OCI-LY3 (cell line): Measurements from ENCODE around the gene ADAMTS15.

Experiments
- H2AFZ ChIP-seq: fragments of 200-600, 300-600 bp; shearing (Covaris generic); 2 replicates; pipeline ENCODE4 v1.6.0; 2014; ENCODE audit warnings: antibody characterized with exemption, low read depth, low read length
- H3K27ac ChIP-seq: fragments of 200-600, 300-600 bp; sonication (generic); 2 replicates; pipeline ENCODE4 v1.5.1; 2014; ENCODE audit warnings: mild to moderate bottlenecking, low read length, moderate library complexity, mixed read lengths
- H3K27me3 ChIP-seq: fragments of 200-600, 300-600 bp; sonication (generic); 2 replicates; pipeline ENCODE4 v1.6.1; 2014; ENCODE audit warnings: low read depth, low read length, mixed read lengths
- H3K36me3 ChIP-seq: fragments of 200-600, 300-600 bp; sonication (generic); replicated peaks from 2 replicates; pipeline ENCODE3; 2014; ENCODE audit warnings: low read depth, low read length, mixed read lengths
- H3K4me1 ChIP-seq: fragments of 300-600, 200-600 bp; sonication (generic); 2 replicates; pipeline ENCODE4 v1.6.1; 2014; ENCODE audit warnings: low read length, mixed read lengths
- H3K4me2 ChIP-seq: fragments of 200-600, 300-600 bp; sonication (generic); 2 replicates; pipeline ENCODE4 v1.6.1; 2014; ENCODE audit warnings: low read length, mixed read lengths
- H3K4me3 ChIP-seq: fragments of 300-600, 200-600 bp; sonication (generic); 2 replicates; pipeline ENCODE4 v1.5.1; 2014; ENCODE audit warnings: antibody characterized with exemption, mild to moderate bottlenecking, low read length, moderate library complexity
- H3K79me2 ChIP-seq: fragments of 300-600, 200-600 bp; shearing (Covaris generic); 2 replicates; pipeline ENCODE4 v1.6.1; 2014; ENCODE audit warnings: mild to moderate bottlenecking, low read length, mixed read lengths
- H3K9ac ChIP-seq: fragments of 300-600, 200-600 bp; shearing (Covaris generic); 2 replicates; pipeline ENCODE4 v1.6.0; 2014; ENCODE audit warnings: mild to moderate bottlenecking, low read length, moderate library complexity
- H3K9me3 ChIP-seq: fragments of 200-600, 300-600 bp; shearing (Covaris generic); 2 replicates; pipeline ENCODE4 v1.6.1; 2014; ENCODE audit warnings: low read length, mixed read lengths; ENCODE audit not compliant: insufficient read depth
- H4K20me1 ChIP-seq: fragments of 200-600, 300-600 bp; sonication (generic); 2 replicates; pipeline ENCODE4 v1.6.1; 2016; ENCODE audit warnings: low read length, mixed read lengths; ENCODE audit not compliant: insufficient read depth
- CTCF ChIP-seq: fragments of 200-600, 300-600 bp; sonication (generic); IDR thresholded peaks from 2 replicates; pipeline ENCODE4 v1.5.1; 2014; ENCODE audit warnings: antibody characterized with exemption, low read length, low read depth
- EZH2phosphoT487 ChIP-seq: fragments of 200-600 bp; shearing (Covaris generic); IDR thresholded peaks from 2 replicates; pipeline ENCODE4 v1.6.1; 2018; ENCODE audit warnings: antibody characterized with exemption, mixed run types, low read depth

Gene ADAMTS15

GRCh38 chr11:130475426-130476053 is 27.1 kb downstream of the ADAMTS15 start:
- H2AFZ ChIP-seq, result no peak overlapping the region
- H3K9ac ChIP-seq, result no peak overlapping the region
- no peak overlapping the region for H3K4me3 ChIP-seq
- H4K20me1 ChIP-seq, result no peaks in the 10 kb centered on the region
- H3K4me2 ChIP-seq, result no peak overlapping the region
- no peaks in the 10 kb centered on the region for H3K79me2 ChIP-seq
- H3K27ac ChIP-seq, result no peak overlapping the region
- H3K27me3 ChIP-seq, result no peaks in the 10 kb centered on the region
- H3K4me1 ChIP-seq, result no peaks in the 10 kb centered on the region
- TF ChIP-seq EZH2phosphoT487 (no peak), CTCF (no peak)
- H3K9me3 ChIP-seq, result no peaks in the 10 kb centered on the region
- no peaks in the 10 kb centered on the region for H3K36me3 ChIP-seq

- Histone ChIP-seq H3K9me3 (no peaks in the 10 kb centered on the region), H3K4me3 (no peak overlapping the region), H2AFZ (no peak overlapping the region), H3K9ac (no peak overlapping the region), H4K20me1 (no peaks in the 10 kb centered on the region), H3K27ac (no peak overlapping the region), H3K27me3 (no peaks in the 10 kb centered on the region), H3K4me1 (no peaks in the 10 kb centered on the region), H3K4me2 (no peak overlapping the region), H3K36me3 (no peaks in the 10 kb centered on the region), H3K79me2 (no peaks in the 10 kb centered on the region)
- TF ChIP-seq CTCF (no peak), EZH2phosphoT487 (no peak)
Measured at GRCh38 chr11:130476200-130476921, 27.9 kb downstream of the ADAMTS15 start.

- no peak overlapping the region for H2AFZ ChIP-seq
- no peaks in the 10 kb centered on the region for H3K27me3 ChIP-seq
- no peak overlapping the region for H3K9ac ChIP-seq
Measured at GRCh38 chr11:130476922-130477491, 28.6 kb downstream of the ADAMTS15 start.

More at GRCh38 chr11:130476922-130477491, 28.6 kb downstream of the ADAMTS15 start:
- Histone ChIP-seq H3K9me3 (no peaks in the 10 kb centered on the region), H3K27ac (no peak overlapping the region), H3K36me3 (no peaks in the 10 kb centered on the region), H3K79me2 (no peaks in the 10 kb centered on the region), H4K20me1 (no peaks in the 10 kb centered on the region), H3K4me3 (no peak overlapping the region), H3K4me2 (no peak overlapping the region), H3K4me1 (no peaks in the 10 kb centered on the region)
- TF ChIP-seq EZH2phosphoT487 (no peak), CTCF (no peak)
